HUES6 (cell line): ENCODE measurements around the gene NKTR.

Experiments used
- H3K27ac ChIP-seq: 2 replicates; pipeline ENCODE4 v1.7.0; 2013; ENCODE audit warnings: low read depth, mild to moderate bottlenecking, low read length, inconsistent platforms
- H3K27me3 ChIP-seq: 2 replicates; pipeline ENCODE4 v1.6.1; 2013; ENCODE audit warnings: low read length; ENCODE audit not compliant: control insufficient read depth, insufficient read depth
- H3K36me3 ChIP-seq: 2 replicates; pipeline ENCODE4 v1.6.1; 2013; ENCODE audit warnings: low read length; ENCODE audit not compliant: control insufficient read depth, insufficient read depth
- H3K4me1 ChIP-seq: 2 replicates; pipeline ENCODE4 v1.6.1; 2013; ENCODE audit warnings: low read length; ENCODE audit not compliant: control insufficient read depth, insufficient read depth
- H3K4me3 ChIP-seq: 2 replicates; pipeline ENCODE4 v1.5.1; 2013; ENCODE audit warnings: low read depth, low read length
- H3K9ac ChIP-seq: one replicate; pipeline ENCODE4 v1.6.1; 2013; ENCODE audit warnings: mild to moderate bottlenecking, low read length
- H3K9me3 ChIP-seq: 2 replicates; pipeline ENCODE4 v1.6.1; 2013; ENCODE audit warnings: low read depth, low read length; ENCODE audit not compliant: control insufficient read depth, insufficient read depth

Gene NKTR

DNA sequence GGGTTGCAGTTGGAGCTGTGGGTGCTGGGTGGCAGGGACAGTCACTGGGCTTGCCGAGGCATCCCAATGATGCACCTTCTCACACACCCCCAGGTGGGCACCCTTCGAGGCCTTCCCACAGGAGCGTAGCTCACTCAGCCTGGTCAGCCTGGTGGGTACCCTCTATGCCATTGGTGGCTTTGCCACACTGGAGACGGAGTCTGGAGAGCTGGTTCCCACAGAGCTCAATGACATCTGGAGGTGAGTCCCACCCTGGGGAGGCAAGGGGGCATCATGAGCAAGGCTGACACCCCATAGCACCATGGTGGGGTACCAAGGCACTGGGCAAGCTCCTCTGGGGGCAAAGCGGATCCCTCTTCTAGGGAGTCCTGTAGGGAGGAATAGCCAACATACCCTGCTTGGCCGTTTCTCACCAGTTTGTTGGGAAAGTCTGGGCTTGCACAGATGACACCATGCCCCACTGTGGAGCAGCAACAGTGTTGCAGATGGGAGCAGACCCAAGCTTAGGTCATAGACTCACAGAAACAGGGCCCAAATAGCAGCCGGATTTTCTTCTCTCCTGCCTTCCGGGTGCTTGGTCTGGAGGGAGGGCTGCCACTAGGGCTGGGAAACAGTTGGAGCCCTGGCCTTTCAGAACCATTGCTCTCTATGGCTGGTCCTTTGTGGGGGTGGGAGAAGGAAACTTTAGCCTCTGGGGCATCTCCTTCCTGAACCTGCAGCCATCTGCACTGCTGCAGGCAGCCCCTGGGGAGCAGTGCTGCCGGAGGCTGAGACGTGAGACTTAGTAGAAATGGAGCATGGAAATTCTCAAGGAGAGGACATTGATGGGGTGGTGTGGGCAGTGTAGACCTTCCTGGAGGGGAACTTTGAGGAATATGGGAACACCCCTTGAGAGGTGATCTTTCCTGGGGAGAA lies 90.5 kb downstream of the NKTR start:
- Histone ChIP-seq H3K9me3 (no peaks in the 10 kb centered on the region), H3K27ac (no peak overlapping the region), H3K4me3 (no peak overlapping the region), H3K27me3 (no peaks in the 10 kb centered on the region; the same call in 1 of the 2 replicates), H3K36me3 (no peaks in the 10 kb centered on the region), H3K9ac (no peak overlapping the region), H3K4me1 (peaks cover 8% of the 10 kb centered on the region; the same call in 1 of the 2 replicates)

DNA sequence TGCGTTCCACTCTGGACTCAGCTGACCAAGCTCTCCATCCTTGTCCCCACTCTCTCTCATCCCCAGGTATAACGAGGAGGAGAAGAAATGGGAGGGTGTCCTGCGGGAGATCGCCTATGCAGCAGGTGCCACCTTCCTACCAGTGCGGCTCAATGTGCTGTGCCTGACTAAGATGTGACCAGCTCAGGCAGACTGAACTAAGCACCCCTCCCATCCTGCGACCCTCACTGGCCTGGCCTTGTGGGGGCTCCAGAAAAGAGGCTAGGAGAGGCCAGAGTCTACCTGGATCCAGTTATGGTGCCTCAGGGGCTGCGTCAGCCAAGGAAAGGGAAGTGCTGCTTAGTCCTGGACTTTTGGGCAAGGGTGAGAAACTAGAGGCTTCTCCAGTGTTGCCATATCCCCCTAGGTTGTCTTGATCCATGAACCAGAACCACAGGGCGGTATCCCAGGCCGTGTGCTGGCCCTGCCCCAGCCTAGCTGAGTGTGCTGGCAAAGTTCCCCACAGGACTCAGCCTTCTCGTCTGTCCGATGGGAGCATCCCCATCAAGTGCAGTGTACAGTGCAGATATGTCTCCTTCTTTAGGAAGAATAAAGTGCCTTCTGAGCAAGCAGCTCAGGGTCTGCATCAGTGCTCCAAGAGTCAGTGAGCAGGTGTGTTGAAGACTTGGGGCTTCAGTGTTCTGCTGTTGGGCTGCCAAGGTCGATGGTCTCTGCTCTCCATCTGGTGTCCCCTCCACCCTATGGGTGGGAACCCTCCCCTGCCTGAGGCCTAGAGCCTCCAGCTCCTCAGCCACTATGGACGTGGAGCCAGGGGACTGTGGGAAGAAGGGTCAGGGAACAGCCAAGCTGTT lies 91.6 kb downstream of the NKTR start:
- Histone ChIP-seq H3K27me3 (peaks cover 3% of the 10 kb centered on the region; the same call in 1 of the 2 replicates), H3K27ac (no peak overlapping the region)

DNA sequence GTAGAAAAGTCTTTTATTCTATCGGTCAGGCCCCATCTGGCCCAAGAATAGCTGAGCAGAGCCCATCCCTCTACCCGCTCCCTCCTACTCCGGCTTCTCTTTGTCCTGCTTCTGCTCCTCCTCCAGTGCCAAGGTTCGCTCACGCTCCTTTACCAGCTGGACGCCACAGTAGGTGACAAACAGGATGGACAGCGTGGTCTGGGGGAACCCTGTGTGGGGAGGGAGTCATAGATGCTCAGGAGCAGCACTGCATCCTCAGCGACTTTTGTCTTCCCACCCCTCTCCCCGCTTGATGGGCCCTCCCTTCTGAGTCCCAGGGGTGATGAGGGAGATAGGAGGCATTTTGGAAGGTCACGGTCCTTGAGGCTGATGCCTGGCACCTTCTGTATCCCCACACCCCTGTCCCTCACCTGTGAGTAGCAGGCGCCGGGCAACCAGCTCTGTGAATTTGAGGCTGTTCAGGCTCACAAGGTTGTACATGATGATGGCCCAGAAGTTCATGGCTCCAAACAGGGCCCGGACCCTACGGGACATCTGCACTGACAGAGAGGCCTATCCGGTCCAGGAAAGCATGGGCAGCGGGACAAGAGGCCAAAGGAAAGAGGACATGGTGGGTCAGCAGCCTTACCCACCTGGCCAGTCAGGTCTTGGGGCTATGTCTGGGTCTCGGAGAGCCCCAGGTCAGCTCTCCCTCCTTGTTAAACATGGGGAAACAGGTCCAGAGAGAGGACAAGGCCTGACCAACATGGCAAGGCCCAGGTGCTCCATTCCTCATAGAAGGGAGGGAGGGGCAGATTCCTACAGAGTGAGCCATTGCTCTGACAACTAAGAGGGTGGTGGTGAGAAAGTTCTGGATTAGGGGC lies 92.4 kb downstream of the NKTR start:
- H3K9me3 ChIP-seq, result no peaks in the 10 kb centered on the region
- H3K27me3 ChIP-seq, result peaks cover 3% of the 10 kb centered on the region; the same call in 1 of the 2 replicates
- H3K36me3 ChIP-seq, result no peaks in the 10 kb centered on the region
- H3K9ac ChIP-seq, result no peak overlapping the region
- peaks cover 8% of the 10 kb centered on the region; the same call in 1 of the 2 replicates for H3K4me1 ChIP-seq
- no peak overlapping the region for H3K4me3 ChIP-seq
- H3K27ac ChIP-seq, result no peak overlapping the region

More for the DNA sequence above, 91.6 kb downstream of the NKTR start:
- no peak overlapping the region for H3K4me3 ChIP-seq
- H3K36me3 ChIP-seq, result no peaks in the 10 kb centered on the region
- H3K9ac ChIP-seq, result no peak overlapping the region
- peaks cover 8% of the 10 kb centered on the region; the same call in 1 of the 2 replicates for H3K4me1 ChIP-seq
- H3K9me3 ChIP-seq, result no peaks in the 10 kb centered on the region

DNA sequence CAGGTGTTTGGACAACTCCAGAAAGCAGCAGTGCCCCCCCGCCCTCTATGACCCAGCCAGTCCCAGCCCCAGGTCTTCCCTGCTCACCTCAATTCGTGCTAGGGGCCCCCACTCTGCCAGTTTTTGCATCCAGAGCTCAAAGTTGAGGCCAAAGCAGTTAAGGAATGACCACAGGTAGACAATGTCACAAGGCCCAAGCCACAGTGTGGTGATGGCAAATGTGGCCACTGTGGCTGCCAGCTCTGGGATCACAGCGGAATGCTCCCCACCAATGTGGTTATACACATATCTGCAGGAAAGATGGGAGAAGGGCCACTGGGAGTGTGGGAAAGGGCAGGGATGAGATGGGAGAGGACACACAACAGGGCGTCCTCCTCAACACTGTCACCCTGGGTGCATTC lies 93.0 kb downstream of the NKTR start:
- H3K36me3 ChIP-seq, result no peaks in the 10 kb centered on the region
- peaks cover 3% of the 10 kb centered on the region; the same call in 1 of the 2 replicates for H3K27me3 ChIP-seq

DNA sequence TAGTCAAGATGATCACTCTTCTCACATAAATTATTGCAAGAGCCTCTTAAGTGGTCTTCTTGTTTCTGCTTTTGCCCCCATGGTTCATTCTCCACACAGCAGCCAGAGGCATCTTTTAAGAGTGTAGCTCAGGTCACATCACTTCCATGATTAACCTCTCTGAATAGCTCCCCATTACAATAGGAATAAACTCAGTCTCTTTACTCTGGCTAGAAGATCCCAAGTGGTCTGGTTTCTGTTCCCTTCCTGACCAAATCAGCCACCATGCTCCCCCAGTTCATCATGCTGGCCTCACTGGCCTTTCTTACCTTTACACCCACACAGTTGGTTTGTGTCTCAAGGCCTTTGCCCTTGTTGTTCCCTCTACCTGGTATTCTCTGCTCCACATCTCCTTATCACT lies 93.9 kb downstream of the NKTR start:
- no peak overlapping the region for H3K4me3 ChIP-seq
- H3K9me3 ChIP-seq, result no peaks in the 10 kb centered on the region
- H3K27me3 ChIP-seq, result peaks cover 3% of the 10 kb centered on the region; the same call in 1 of the 2 replicates
- H3K4me1 ChIP-seq, result peaks cover 4% of the 10 kb centered on the region; the same call in 1 of the 2 replicates
- no peaks in the 10 kb centered on the region for H3K36me3 ChIP-seq
- H3K9ac ChIP-seq, result no peak overlapping the region
- no peak overlapping the region for H3K27ac ChIP-seq

More for the DNA sequence above, 93.0 kb downstream of the NKTR start:
- Histone ChIP-seq H3K27ac (no peak overlapping the region), H3K9me3 (no peaks in the 10 kb centered on the region), H3K4me1 (peaks cover 8% of the 10 kb centered on the region; the same call in 1 of the 2 replicates), H3K9ac (no peak overlapping the region), H3K4me3 (no peak overlapping the region)

DNA sequence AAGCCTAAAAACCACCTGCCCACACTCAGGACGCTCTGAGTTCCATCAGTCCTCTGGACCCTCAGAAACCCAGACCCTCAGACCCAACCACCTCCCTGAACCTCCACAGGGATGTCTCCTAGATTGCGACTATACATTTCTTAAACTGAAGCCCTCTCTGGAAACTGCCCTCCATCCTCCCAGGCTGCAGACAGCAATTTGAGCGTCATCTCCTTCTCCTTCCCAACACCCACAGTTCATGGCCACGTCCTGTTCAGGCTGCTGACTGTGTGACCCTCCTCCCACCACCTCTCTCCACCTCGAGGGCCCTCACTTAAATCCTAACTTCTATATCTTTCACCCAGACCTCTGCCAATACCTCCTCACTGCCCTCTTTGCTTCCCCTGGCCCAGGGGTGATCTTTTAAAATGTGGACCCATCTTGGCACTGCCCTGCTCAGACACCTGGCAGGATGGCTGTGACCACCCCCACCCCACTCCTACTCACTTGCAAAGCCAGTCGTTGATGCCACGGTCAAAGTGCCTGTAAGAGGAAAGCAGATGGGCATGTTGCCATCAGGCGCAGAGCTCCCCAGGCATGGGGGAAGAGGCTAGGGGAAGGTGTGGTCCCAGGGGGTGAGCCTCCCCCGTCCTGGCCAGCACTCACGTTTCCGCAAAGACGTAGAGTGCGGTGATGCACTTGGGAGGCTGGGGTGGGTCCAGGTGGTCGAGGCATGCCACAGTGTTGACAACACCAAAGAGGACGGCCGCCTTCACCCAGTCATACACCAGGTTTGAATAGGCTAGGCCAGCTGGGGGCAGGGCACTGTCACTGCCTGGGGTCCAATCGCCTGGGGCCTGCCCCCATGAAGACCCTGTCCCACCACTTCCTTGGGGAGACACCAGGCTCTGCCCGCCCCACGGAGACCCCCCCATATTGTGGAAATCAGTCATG lies 96.1 kb downstream of the NKTR start:
- Histone ChIP-seq H3K36me3 (no peaks in the 10 kb centered on the region), H3K9me3 (no peaks in the 10 kb centered on the region), H3K27ac (no peak overlapping the region), H3K9ac (no peak overlapping the region), H3K4me1 (no peaks in the 10 kb centered on the region), H3K4me3 (no peak overlapping the region), H3K27me3 (peaks cover 3% of the 10 kb centered on the region; the same call in 1 of the 2 replicates)

DNA sequence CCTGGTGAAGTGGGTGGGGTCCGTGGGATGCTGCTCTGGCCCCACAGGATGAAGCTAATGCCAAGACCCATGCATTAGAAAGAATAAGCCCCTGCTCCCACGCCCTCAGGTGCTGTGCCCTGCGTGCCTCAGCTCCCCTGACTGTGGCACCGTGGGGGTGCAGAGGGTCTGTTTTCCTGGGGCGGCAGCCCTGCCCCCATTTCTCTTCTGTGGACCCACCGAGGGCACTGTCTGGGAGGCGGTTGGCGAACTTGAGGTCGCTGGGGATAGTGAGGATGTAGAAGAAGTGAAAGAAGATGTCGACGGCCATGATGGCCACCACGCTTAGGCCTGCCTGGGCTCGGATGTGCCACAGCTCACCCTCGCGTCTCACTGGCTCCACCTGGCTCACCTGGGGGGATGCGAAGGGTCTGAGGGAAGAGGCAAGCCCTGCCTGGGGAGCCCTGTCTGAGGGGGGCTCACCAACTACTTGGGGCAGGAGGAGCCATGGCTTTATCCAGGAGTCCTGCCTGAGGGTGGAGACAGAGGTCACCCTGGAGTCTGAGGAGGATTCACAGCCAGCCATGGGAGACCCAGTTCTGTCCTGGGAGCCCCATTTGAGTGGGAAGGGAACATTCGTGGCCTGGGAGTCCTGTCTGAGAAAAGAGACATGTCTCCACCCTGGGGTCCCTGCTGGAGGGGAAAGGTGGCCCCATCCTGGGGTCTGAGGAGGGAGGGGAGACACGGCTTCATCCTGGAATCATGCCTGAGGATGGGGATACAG lies 97.0 kb downstream of the NKTR start:
- Histone ChIP-seq H3K9me3 (no peaks in the 10 kb centered on the region), H3K27ac (no peak overlapping the region), H3K27me3 (0 out of 2 replicates have a peak, but pooled peaks cover 3% of the 10 kb centered on the region), H3K4me1 (no peaks in the 10 kb centered on the region), H3K4me3 (no peak overlapping the region), H3K9ac (no peak overlapping the region), H3K36me3 (no peaks in the 10 kb centered on the region)
